ENCODE results near the gene ZNF646.

The ZNF646 gene

DNA sequence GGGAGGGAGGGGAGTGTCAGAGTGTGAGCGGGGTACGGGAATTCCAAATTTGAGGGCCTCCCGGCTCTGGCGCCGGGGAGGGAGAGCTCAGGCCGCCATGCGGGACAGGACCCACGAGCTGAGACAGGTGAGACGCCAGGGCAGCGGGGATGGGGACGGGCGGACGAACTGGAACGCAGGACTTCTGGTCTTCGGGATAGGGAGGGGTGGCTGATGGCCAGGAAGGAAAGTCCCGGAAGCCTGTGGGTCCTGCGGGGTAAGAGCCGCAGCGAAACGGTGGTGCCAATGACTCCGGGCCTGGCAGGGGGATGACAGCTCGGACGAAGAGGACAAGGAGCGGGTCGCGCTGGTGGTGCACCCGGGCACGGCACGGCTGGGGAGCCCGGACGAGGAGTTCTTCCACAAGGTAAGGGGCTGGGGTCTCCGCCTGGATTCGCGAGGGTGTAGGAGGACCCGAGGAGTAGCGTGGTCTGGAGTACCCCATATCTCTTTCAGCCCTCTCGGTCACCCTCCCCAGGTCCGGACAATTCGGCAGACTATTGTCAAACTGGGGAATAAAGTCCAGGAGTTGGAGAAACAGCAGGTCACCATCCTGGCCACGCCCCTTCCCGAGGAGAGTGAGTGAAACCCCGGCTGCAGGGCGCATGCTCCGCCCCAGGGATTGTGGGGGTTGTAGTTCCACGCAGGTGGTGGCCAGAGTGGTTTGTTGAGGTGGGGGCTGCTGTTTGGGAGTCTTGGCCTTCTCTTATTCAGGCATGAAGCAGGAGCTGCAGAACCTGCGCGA, 40.3 kb upstream of the ZNF646 start:
- H3K27ac ChIP-seq = peak overlapping the region; percentile 75
- no peak for TF ChIP-seq ZFX (IDR thresholded peaks at IDR 0.05; ENCODE audit: borderline replicate concordance)
- TF ChIP-seq, protein P1, sequence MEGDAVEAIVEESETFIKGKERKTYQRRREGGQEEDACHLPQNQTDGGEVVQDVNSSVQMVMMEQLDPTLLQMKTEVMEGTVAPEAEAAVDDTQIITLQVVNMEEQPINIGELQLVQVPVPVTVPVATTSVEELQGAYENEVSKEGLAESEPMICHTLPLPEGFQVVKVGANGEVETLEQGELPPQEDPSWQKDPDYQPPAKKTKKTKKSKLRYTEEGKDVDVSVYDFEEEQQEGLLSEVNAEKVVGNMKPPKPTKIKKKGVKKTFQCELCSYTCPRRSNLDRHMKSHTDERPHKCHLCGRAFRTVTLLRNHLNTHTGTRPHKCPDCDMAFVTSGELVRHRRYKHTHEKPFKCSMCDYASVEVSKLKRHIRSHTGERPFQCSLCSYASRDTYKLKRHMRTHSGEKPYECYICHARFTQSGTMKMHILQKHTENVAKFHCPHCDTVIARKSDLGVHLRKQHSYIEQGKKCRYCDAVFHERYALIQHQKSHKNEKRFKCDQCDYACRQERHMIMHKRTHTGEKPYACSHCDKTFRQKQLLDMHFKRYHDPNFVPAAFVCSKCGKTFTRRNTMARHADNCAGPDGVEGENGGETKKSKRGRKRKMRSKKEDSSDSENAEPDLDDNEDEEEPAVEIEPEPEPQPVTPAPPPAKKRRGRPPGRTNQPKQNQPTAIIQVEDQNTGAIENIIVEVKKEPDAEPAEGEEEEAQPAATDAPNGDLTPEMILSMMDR (IDR thresholded peaks at IDR 0.05) = no peak

DNA sequence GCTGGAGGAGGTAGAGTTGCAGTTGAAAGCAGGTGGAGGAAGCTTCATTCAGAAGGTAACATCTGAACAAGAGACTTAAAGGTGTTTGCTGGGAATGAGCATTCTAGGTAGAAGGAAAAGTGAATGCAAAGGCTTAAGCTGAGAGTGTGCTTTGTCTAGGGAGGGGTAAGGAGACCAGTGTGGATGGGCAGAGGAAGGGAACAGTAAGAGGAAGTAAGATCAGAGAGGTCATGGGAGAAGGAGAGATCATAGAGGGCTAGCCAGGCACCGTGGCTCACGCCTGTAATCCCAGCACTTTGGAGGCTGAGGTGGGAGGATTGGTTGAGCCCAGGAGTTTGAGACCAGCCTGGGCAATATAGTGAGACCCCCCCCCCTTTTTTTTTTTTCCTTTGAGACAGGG, 37.5 kb upstream of the ZNF646 start:
- TF ChIP-seq, protein P1 (IDR thresholded peaks at IDR 0.05) = no peak
- no peak for TF ChIP-seq ZFX (IDR thresholded peaks at IDR 0.05; ENCODE audit: borderline replicate concordance)

DNA sequence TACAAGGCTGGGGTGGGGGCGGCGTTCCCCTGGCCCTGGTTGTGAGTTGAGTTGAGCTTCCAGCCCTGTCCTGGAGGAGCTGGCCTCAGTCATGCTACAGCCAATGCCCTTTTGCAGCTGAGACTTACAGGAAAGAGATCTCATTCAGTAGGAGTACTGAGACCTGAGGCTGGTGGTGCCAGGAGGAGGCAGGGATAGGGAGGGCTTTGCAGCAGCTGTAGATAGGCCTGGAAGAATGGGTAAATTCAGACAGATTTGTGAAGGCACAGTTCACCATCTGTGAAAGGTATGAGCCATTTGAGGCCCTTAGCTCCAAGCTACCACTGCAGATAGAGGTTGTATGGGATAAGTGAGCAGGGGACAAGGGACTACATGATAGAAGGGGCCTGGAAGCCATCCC, 35.2 kb upstream of the ZNF646 start:
- no peak for TF ChIP-seq ZFX (IDR thresholded peaks at IDR 0.05; ENCODE audit: borderline replicate concordance)
- TF ChIP-seq, protein P1 (IDR thresholded peaks at IDR 0.05) = no peak
- no peak overlapping the region for H3K27ac ChIP-seq

More for the DNA sequence above, 37.5 kb upstream of the ZNF646 start:
- H3K27ac ChIP-seq = no peak overlapping the region

DNA sequence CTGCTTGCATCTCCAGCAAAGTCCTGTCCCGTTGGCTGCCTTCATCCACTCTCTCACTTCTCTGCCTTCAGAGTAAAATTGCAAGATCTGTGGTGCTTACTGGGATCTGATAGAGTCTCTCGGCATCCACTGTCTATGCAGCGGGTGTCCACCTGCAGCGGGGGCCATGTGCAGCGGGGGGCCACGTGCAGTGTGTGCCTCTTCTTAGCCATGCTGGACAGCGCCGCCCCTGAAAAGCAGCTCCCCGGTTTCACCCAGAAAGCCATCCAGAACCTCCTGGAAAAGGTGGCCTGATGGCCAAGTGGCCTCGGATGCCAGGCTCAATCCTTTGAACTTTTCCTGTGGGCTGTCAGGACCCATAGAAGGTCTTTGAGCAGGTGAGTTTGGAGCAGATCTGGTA, 31.4 kb upstream of the ZNF646 start:
- H3K27ac ChIP-seq = no peak overlapping the region
- TF ChIP-seq ZFX (IDR thresholded peaks at IDR 0.05; ENCODE audit: borderline replicate concordance) = no peak
- TF ChIP-seq, protein P1 (IDR thresholded peaks at IDR 0.05) = no peak

DNA sequence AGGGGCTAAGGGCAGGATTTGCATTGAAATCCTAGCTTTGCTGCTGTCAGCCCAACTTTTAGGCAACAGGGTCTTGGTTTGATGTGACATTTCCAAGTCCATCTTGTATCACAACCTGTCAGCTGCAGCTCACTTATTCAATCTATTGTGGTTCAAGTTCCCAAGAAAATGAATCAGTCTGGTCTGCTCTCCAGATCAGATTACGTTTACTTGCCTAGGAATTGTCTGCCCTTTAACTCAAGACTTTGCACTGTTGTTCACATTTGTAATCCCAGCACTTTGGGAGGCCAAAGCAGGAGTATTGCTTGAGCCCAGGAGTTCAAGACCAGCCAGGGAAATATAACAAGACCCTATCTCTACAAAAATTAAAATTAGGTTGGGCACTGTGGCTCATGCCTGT, 30.9 kb upstream of the ZNF646 start:
- H3K27ac ChIP-seq = no peak overlapping the region
- TF ChIP-seq ZFX (IDR thresholded peaks at IDR 0.05; ENCODE audit: borderline replicate concordance) = no peak
- TF ChIP-seq, protein P1 (IDR thresholded peaks at IDR 0.05) = no peak

DNA sequence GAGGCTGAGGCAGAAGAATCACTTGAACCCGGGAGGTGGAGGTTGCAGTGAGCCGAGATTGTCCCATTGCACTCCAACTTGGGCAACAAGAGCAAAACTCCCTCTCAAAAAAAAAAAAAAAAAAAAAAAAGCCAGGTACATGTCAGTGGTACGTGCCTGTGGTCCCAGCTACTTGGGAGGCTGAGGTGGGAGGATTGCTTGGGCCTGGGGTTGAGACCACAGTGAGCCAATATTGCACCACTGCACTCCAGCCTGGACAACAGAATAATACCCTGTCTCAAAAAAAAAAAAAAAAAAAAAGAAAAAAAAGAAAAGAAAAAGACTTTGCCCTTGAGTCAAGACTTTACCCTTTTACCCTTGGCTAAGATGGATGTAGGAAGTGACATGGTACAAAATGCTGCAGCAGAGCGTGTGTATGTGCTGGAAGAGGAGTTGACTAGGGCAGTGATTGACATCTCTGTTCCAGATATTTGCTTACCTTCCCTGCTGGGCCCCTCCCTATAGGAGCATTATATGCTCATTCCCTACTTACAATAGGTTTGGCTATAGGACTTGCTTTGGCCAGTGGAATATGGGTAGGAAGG, 30.2 kb upstream of the ZNF646 start:
- TF ChIP-seq, protein P1 (IDR thresholded peaks at IDR 0.05) = no peak
- TF ChIP-seq ZFX (IDR thresholded peaks at IDR 0.05; ENCODE audit: borderline replicate concordance) = no peak
- H3K27ac ChIP-seq = no peak overlapping the region
